GM19099 (cell line): Measurements from ENCODE around the gene RANBP17.

ENCODE experiments used
- POLR2A ChIP-seq: IDR thresholded peaks from 3 replicates; pipeline ENCODE4 v1.6.1; 2011; ENCODE audit warnings: low read depth; ENCODE audit not compliant: insufficient read length; ENCODE audit errors: extremely low read depth

The RANBP17 gene

GRCh38 chr5:170857066-170857465 is 4.8 kb upstream of the RANBP17 start:
- no peak for TF ChIP-seq POLR2A

DNA sequence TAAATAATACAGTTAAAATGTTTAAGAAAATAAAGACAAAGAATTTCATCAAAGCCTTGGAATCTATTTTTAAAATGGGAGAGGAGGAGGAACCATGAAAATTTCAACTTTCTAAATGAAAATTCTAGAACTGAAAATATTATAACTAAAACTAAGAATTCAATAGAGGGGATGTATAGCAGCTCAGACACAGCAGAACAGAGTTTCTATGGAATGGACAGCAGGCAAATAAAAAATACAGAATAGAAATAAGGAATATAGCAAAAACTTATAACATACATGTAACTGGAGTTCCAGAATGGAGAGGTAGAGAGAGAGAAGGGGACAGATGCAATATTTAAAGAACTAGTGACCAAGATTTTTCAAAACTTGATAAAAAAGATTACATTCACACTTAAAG is 1.4 kb upstream of the RANBP17 start:
- no peak for TF ChIP-seq POLR2A

DNA sequence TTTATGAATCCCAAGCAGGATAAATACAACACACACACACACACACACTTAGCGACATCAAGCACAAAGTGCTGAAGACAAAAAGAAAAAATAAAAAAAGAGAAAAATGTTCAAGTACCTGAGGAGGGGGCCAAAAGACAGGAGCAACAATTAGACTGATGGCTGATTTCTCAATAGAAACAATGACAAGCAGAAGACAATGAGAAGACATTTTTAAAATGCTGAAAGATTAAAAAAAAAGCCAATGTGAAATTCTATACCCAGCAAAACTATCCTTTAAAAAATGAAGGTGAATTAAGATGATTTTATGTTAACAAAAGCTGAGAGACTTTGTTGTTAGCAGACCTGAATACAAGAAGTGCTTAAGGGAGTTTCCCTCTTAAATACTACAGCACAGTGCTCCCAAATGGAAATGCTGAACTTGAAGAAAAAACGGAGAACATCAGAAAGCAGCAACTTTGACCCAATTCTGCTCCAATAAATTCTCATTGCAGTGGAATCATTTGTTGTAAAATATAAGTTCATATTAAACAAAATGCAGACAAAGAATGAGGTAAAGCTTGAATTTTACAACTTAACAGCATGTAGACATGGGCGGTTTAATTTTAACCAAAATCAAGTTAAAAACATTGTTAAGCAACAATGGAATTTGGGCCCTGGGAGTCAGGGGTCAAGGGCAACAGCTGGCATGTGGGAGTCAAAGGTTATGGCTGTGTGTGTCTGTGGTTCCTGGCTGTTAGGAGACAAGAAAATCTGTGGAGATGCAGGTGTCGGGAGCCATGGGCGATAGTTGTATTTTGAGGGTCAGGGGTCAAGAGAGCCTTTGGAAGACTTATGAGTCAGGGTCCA is 776 bp upstream of the RANBP17 start:
- no peak for TF ChIP-seq POLR2A

DNA sequence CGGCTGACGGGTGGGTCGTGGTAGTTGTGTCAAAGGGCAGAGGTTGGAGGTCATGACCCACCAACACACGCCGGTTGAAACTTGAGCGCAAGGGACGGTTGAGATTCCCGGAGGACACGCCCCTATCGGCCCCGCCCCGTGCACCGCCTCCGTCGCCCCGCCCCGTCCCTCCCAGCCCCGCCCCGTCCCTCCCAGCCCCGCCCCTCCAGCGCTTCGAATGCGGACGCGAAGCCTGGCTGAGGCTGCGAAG is 226 bp upstream of the RANBP17 start:
- TF ChIP-seq POLR2A, result no peak

- TF ChIP-seq POLR2A, result no peak
Observed at GRCh38 chr5:170863646-170864045, 1.8 kb downstream of the RANBP17 start.

DNA sequence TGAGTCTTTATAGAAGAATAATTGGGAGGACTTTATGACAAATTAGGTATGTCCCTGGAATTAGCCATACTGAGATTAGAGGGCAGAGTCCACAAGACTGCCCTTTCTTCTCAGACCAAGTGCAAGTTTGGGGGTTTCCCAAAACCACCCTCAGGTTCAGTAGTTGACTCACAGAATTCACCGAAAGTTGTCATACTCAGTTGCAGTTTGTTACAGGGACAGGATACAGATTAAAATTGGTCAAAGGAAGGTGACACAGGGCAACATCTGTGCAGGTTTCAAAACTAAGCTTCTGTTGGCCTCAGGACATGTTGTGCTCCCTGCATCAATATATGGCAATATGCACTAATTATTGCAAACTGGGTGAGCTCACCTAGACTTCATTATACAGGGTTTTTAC is 3.8 kb downstream of the RANBP17 start:
- TF ChIP-seq POLR2A, result no peak

GRCh38 chr5:170867825-170868224 is 6.0 kb downstream of the RANBP17 start:
- no peak for TF ChIP-seq POLR2A

DNA sequence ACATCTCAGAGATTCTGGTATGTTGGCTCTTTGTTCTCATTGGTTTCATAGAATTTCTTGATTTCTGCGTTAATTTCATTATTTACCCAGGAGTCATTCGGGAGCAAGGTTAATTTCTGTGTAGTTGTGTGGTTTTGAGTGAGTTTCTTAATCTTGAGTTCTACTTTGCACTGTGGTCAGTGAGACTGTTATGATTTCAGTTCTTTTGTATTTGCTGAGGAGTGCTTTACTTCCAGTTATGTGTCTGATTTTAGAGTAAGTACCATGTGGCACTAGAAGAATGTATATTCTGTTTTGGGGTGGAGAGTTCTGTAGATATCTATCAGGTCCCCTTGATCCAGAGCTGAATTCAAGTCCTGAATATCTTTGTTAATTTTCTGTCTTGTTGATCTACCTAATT is 12.2 kb downstream of the RANBP17 start:
- TF ChIP-seq POLR2A, result no peak

- TF ChIP-seq POLR2A, result no peak
Observed at GRCh38 chr5:170875811-170876210, 14.0 kb downstream of the RANBP17 start.

DNA sequence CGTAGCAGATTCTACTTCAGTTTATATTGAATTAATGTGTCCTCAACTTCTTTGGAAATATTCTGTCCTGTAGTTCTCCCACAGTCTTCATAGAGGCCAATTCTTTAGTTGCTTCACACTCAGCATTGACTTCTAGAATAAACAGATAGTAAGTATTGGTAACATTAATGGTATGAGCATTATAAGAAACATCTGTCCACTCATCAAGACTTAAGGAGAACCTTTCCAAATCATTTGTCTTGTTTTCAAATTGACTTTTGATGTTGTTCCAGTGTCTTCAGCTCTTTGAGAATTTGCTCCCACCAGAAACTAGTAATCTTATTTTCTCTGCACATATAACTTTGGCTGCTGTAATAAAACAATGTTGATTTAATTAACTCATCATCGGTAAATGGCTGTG is 18.3 kb downstream of the RANBP17 start:
- no peak for TF ChIP-seq POLR2A

DNA sequence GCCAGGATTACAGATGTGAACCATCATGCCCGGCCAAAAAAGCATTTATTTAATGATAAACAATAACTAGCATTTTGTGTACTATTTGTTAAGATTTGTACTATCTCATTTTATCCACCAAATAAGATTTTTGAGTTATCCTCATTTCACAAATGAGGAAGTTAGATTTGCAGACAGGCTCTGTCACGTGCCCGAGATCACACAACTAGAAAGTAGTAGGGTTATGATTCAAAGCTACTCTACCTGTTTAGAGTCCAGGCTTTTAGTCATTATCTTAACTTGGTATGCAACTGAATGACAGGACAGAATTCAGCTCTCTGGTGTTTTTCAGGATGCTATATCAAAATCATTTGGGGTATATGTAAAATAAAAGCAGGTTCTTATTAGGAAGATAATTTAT is 20.5 kb downstream of the RANBP17 start:
- TF ChIP-seq POLR2A, result no peak

DNA sequence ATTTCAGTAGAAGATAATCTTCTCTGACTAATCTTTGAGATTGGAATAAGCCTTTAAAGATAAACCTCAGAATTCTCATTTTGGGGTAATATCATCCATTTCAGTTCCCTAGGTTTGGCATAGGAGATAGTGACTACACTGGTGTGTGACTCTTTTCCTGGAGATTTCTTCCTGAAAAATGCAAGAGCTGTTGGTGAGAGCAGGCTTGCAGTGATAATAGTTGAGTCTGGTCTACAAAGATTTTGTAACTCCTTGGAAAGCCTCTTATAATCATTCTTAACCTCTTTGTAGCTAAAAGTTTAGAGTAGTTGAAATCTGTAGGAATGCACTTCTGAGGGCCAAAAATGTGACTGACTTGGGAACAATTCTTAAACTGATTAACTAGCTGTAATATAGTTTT is 23.4 kb downstream of the RANBP17 start:
- TF ChIP-seq POLR2A, result no peak

DNA sequence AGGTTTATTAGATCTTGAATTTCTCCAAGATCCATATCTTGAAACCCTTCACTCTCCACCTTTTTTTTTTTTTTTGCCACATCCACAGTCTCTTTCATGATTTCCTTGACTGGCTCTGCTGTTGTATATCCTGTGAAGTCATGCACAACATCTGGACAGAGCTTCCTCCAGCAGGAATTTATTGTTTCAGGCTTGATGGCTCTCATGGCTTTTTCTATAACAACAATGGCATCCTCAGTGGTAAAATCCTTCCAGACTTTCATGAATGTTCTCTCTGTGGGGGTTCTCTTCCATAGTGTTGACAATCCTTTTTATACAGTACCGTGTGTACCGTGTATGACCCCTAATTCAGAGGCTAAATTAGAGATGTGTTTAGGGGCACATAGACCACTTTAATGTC is 24.0 kb downstream of the RANBP17 start:
- no peak for TF ChIP-seq POLR2A

DNA sequence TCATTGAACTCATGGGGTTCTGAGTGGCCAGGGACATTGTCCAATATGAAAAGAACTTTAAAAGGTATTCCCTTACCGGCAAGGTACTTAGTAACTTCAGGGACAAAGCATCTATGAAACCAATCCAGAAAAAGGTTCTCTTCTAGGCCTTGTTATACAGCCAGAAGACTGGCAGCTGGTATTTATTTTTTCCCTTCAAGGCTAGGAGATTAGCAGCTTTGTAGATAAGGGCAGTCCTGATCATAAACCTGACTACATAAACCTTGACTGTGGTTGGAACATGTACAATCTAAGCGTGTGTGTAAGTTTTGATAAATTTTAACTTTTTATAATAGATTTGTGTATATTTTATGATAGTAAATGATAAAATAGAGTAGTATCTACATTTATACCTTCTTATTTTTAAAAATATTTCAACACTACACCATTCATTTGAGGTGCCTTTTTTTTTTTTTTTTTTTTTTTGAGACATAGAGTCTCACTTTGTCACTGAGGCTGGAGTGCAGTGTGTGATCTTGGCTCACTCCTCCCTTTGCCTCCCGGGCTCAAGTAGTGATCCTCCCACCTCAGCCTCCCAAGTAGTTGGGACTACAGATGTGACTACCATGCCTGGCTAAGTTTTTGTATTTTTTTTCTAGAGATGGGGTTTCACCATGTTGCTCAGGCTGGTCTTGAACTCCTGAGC is 24.5 kb downstream of the RANBP17 start:
- no peak for TF ChIP-seq POLR2A

GRCh38 chr5:170892196-170892595 is 30.4 kb downstream of the RANBP17 start:
- no peak for TF ChIP-seq POLR2A

DNA sequence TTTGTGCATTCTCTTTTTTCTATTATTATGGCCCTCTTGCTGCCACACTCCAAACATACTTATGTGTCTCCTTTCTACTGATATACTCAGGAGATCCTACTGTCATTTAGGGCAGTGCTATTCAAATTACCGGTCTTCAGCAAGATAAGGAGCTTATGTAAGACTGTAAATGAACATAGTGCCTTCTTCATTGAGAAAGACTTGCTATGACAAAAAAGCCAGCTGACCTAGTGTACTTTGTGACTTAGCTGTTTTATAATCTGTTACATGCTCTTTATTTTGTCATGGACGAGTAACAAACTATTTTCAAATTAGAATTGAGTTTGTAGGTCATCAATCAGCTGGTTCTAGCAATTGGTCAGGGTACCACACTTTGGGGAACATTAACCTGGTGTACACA is 32.8 kb downstream of the RANBP17 start:
- TF ChIP-seq POLR2A, result no peak

DNA sequence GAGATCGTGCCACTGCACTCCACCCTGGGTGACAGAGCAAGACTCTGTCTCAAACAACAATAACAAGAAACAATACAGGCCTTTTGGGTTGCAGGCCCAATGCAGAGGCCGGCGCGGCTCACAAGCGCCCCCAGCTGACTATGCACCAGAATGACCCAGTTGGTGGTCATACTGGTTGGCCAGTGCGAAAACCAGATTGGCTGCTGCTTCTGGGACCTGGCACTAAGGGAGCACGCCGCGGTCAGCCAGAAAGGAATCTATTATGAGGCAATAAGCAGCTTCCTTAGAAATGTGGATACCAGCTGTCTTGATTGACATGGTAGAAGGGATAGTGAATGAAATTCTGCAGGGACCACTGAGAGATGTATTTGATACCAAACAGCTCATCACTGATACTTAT is 35.0 kb downstream of the RANBP17 start:
- no peak for TF ChIP-seq POLR2A
